Caco-2 (cell line): ENCODE results near the gene MGMT. TPM values are rescaled to one million over a fixed set of nuclear protein-coding genes. Genes with fewer than 3 reads are reported as not detected.

Experiments used
- BruUV-seq: library from RNA; stranded (reverse); fragments of 400-500 nt; replicated peaks from 2 replicates; lab custom pipeline; 2021; lab: Mats Ljungman, UMichigan
- CTCF ChIA-PET: fragments of 300-600 bp; sonication (Branson Sonifier 250); formaldehyde crosslinking; loops from one replicate; lab custom pipeline; 2022; ENCODE audit warnings: antibody characterized with exemption; lab: Charles Lee
- POLR2A ChIA-PET: fragments of 300-600 bp; sonication (Branson Sonifier 250); formaldehyde crosslinking; loops from one replicate; lab custom pipeline; 2022; ENCODE audit warnings: antibody characterized with exemption; lab: Charles Lee
- DNase-seq, 2 experiments: peaks; one replicate each; pipeline versions ENCODE4 v3.0.0 to v3.0.0-alpha.2; 2020 to 2022
- H3K27me3 ChIP-seq: replicated peaks from 2 replicates; pipeline ENCODE4 v1.6.0; 2011; ENCODE audit warnings: low read length; ENCODE audit not compliant: control insufficient read depth, insufficient read depth
- H3K36me3 ChIP-seq: 2 replicates; pipeline ENCODE4 v1.5.1; 2011; ENCODE audit warnings: low read length; ENCODE audit not compliant: control insufficient read depth, insufficient read depth
- H3K4me1 ChIP-seq: fragments of 250-450 bp; sonication (Bioruptor Pico); 2 replicates; pipeline ENCODE4 v1.5.1; 2020; ENCODE audit warnings: mild to moderate bottlenecking
- H3K4me3 ChIP-seq: 2 replicates; pipeline ENCODE4 v1.5.1; 2011; ENCODE audit warnings: low read depth, mild to moderate bottlenecking, control low read depth, low read length
- H3K9me3 ChIP-seq: fragments of 250-450 bp; sonication (Bioruptor Pico); 2 replicates; pipeline ENCODE4 v1.5.1; 2020; ENCODE audit warnings: mild to moderate bottlenecking, moderate library complexity
- H3K27ac Mint-ChIP-seq: one replicate; pipeline ENCODE4 v1.8.0; 2022; ENCODE audit warnings: mixed read lengths; ENCODE audit not compliant: unreplicated experiment
- H3K27me3 Mint-ChIP-seq: one replicate; pipeline ENCODE4 v1.8.0; 2022; ENCODE audit warnings: mixed read lengths; ENCODE audit not compliant: insufficient read depth, unreplicated experiment
- H3K36me3 Mint-ChIP-seq: one replicate; pipeline ENCODE4 v1.8.0; 2022; ENCODE audit warnings: mild to moderate bottlenecking, mixed read lengths; ENCODE audit not compliant: insufficient read depth, unreplicated experiment
- H3K4me1 Mint-ChIP-seq: one replicate; pipeline ENCODE4 v1.8.0; 2022; ENCODE audit warnings: low read depth, mixed read lengths; ENCODE audit not compliant: unreplicated experiment
- H3K4me3 Mint-ChIP-seq: one replicate; pipeline ENCODE4 v1.8.0; 2022; ENCODE audit warnings: mild to moderate bottlenecking, moderate library complexity, mixed read lengths; ENCODE audit not compliant: unreplicated experiment
- H3K9me3 Mint-ChIP-seq: one replicate; pipeline ENCODE4 v1.8.0; 2022; ENCODE audit warnings: mixed read lengths; ENCODE audit not compliant: unreplicated experiment
- CTCF ChIP-seq, 2 experiments: fragments of 200-600 bp in 1 of 2; IDR thresholded peaks; 1 replicate in 1 of 2; 2 replicates in 1 of 2; pipeline versions ENCODE4 v1.5.1 to v1.8.0; 2011 to 2022; ENCODE audit warnings: antibody characterized with exemption in 1 of 2, control low read depth in 1 of 2, inconsistent platforms in 1 of 2, low read depth in 1 of 2, low read length in 1 of 2, mild to moderate bottlenecking in 1 of 2, moderate library complexity in 1 of 2; ENCODE audit not compliant: insufficient read depth in 1 of 2, severe bottlenecking in 1 of 2, unreplicated experiment in 1 of 2
- intact Hi-C: fragments of 100-400 bp; cut with micrococcal nuclease; formaldehyde crosslinking; loops from one replicate; pipeline ENCODE4 v1.10.0; 2022; ENCODE audit not compliant: unreplicated experiment
- total RNA-seq: library from RNA; stranded (reverse); gene quantifications from 2 replicates; pipeline ENCODE4 v1.2.3, GENCODE V29; 2022

The MGMT gene
- total RNA-seq, 1 experiment from 2014 or later: 57.0 TPM

- peak overlapping the region; percentile 84 for H3K27ac Mint-ChIP-seq
- Histone ChIP-seq H3K9me3 (0 out of 2 replicates have a peak, but pooled peaks cover 5% of the 10 kb centered on the region), H3K27me3 (no peaks in the 10 kb centered on the region), H3K4me1 (peaks cover 23% of the 10 kb centered on the region), H3K36me3 (no peaks in the 10 kb centered on the region; the same call in none of the 2 replicates), H3K4me3 (no peak overlapping the region)
- no peaks in the 10 kb centered on the region for H3K9me3 Mint-ChIP-seq
- H3K27me3 Mint-ChIP-seq: no peaks in the 10 kb centered on the region
- H3K36me3 Mint-ChIP-seq: peaks cover 35% of the 10 kb centered on the region
- no peak for TF ChIP-seq CTCF (IDR thresholded peaks at IDR 0.05; ENCODE audit: insufficient read depth in 1 of 2, low read depth in 1 of 2, low read length in 1 of 2, severe bottlenecking in 1 of 2, unreplicated experiment in 1 of 2)
- H3K4me3 Mint-ChIP-seq: peak overlapping the region; percentile 49
- intact Hi-C loops: no loop called here
- BruUV-seq: no TSS peak
- ChIA-PET CTCF (no interaction called here), POLR2A (interaction anchor here (0.6 kb wide), 1 partner anchor 65 kb away, joined by 6 read pairs; no protein-coding TSS in a partner anchor)
- H3K4me1 Mint-ChIP-seq: peaks cover 16% of the 10 kb centered on the region
- DNase-seq: peak in 1 of 2 experiments; percentile 36
Observed at GRCh38 chr10:129531195-129531968, 64.3 kb downstream of the MGMT start.

GRCh38 chr10:129531969-129532660 is 65.1 kb downstream of the MGMT start:
- intact Hi-C loops: no loop called here
- no TSS peak for BruUV-seq
- DNase-seq: no peak

More at GRCh38 chr10:129531969-129532660, 65.1 kb downstream of the MGMT start:
- H3K27me3 Mint-ChIP-seq: no peaks in the 10 kb centered on the region
- Histone ChIP-seq H3K27me3 (no peaks in the 10 kb centered on the region), H3K9me3 (0 out of 2 replicates have a peak, but pooled peaks cover 5% of the 10 kb centered on the region), H3K36me3 (no peaks in the 10 kb centered on the region; the same call in none of the 2 replicates), H3K4me3 (no peak overlapping the region), H3K4me1 (peaks cover 23% of the 10 kb centered on the region)
- H3K36me3 Mint-ChIP-seq: peaks cover 42% of the 10 kb centered on the region
- POLR2A ChIA-PET: no interaction called here
- H3K4me1 Mint-ChIP-seq: peaks cover 16% of the 10 kb centered on the region
- H3K9me3 Mint-ChIP-seq: no peaks in the 10 kb centered on the region
- CTCF ChIA-PET: no interaction called here
- no peak for TF ChIP-seq CTCF (IDR thresholded peaks at IDR 0.05; ENCODE audit: insufficient read depth in 1 of 2, low read depth in 1 of 2, low read length in 1 of 2, severe bottlenecking in 1 of 2, unreplicated experiment in 1 of 2)
- H3K4me3 Mint-ChIP-seq: peak overlapping the region; percentile 49
- peak overlapping the region; percentile 84 for H3K27ac Mint-ChIP-seq
